HFFc6 (cell line): Measurements from ENCODE around the gene PLXND1. TPM values are rescaled to one million over a fixed set of nuclear protein-coding genes. Genes with fewer than 3 reads are reported as not detected.

Experiments
- DNase-seq: peaks from one replicate; pipeline ENCODE4 v3.0.0-alpha.2; 2018
- H3K27ac Mint-ChIP-seq: 2 replicates; pipeline ENCODE4 v1.8.0; 2020; ENCODE audit warnings: mild to moderate bottlenecking, mixed read lengths
- H3K27me3 Mint-ChIP-seq: 2 replicates; pipeline ENCODE4 v1.8.0; 2021; ENCODE audit warnings: mild to moderate bottlenecking, moderate library complexity, mixed read lengths; ENCODE audit not compliant: insufficient read depth
- H3K36me3 Mint-ChIP-seq: 2 replicates; pipeline ENCODE4 v1.8.0; 2021; ENCODE audit warnings: low read depth, mixed read lengths
- H3K4me1 Mint-ChIP-seq: 2 replicates; pipeline ENCODE4 v1.8.0; 2020; ENCODE audit warnings: low read depth, mixed read lengths
- H3K4me3 Mint-ChIP-seq: 2 replicates; pipeline ENCODE4 v1.8.0; 2020; ENCODE audit warnings: mild to moderate bottlenecking, moderate library complexity, mixed read lengths
- H3K9me3 Mint-ChIP-seq: 2 replicates; pipeline ENCODE4 v1.8.0; 2020; ENCODE audit warnings: mild to moderate bottlenecking, mixed read lengths
- CTCF ChIP-seq: fragments of 200-600 bp; sonication (generic); IDR thresholded peaks from 2 replicates; pipeline ENCODE4 v1.5.0; 2021; ENCODE audit warnings: antibody characterized with exemption, mild to moderate bottlenecking
- total RNA-seq, 6 experiments: library from RNA; stranded (reverse); fragmentation: NEBNext Ultra II Directional; extraction: Animal tissue kit (Norgen Biotek cat#: 25700); gene quantifications; 2 replicates in 1 of 6; 3 replicates in 5 of 6; pipeline ENCODE4 v1.2.3, GENCODE V29; 2021

Gene PLXND1
- total RNA-seq, 6 experiments from 2014 or later = 86.7 to 118 (median 108) TPM

DNA sequence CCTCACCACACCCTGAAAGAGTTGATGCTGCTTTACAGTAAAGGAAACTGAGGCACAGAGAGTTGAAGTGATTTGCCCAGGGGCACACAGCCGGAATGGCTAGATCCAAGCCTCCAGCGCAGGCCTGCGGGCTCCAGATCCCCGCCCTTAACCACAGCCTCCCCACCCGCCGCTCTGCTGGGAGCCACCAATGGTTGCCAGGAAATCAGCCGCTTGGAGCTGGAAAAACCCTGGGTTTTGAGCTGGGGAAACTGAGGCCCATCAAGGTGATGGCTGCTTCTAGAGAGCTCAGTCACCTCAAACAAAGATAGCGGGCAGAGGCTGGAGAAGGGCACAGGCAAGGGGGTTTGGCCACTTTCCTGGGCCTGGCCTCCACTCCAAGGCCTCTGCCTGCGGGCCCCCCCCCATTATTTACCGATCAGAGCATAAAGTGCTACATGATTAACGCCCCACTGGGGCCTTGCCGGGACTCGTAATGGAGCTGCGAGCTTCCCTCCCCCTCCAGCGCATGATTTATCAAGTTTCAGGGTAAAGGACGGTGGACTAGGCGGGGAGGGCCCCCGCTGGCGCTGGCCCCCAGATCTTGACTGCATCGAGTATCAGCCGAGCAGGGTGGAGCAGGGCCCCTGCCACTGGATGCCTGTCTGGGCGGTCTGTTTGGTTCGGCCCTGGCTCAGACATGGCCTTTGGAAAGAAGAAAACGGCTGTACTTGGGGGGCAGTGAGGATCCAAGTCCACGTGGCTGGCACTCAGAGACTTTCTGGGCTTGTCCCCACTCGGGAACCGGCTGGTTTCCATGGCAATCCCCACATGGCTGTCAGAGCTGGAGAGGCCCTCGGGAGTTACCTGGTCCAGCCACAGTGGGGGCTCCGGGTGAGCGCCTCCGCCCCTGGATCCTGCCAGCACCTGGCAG, 9.1 kb downstream of the PLXND1 start:
- DNase-seq = no peak
- H3K27me3 Mint-ChIP-seq = no peaks in the 10 kb centered on the region; the same call in 1 of the 2 replicates
- peak overlapping the region; percentile 74 for H3K4me3 Mint-ChIP-seq
- H3K27ac Mint-ChIP-seq = peak overlapping the region; percentile 97
- H3K9me3 Mint-ChIP-seq = no peaks in the 10 kb centered on the region
- peaks cover 4% of the 10 kb centered on the region; the same call in 1 of the 2 replicates for H3K36me3 Mint-ChIP-seq
- H3K4me1 Mint-ChIP-seq = peaks cover 80% of the 10 kb centered on the region
- no peak for TF ChIP-seq CTCF

DNA sequence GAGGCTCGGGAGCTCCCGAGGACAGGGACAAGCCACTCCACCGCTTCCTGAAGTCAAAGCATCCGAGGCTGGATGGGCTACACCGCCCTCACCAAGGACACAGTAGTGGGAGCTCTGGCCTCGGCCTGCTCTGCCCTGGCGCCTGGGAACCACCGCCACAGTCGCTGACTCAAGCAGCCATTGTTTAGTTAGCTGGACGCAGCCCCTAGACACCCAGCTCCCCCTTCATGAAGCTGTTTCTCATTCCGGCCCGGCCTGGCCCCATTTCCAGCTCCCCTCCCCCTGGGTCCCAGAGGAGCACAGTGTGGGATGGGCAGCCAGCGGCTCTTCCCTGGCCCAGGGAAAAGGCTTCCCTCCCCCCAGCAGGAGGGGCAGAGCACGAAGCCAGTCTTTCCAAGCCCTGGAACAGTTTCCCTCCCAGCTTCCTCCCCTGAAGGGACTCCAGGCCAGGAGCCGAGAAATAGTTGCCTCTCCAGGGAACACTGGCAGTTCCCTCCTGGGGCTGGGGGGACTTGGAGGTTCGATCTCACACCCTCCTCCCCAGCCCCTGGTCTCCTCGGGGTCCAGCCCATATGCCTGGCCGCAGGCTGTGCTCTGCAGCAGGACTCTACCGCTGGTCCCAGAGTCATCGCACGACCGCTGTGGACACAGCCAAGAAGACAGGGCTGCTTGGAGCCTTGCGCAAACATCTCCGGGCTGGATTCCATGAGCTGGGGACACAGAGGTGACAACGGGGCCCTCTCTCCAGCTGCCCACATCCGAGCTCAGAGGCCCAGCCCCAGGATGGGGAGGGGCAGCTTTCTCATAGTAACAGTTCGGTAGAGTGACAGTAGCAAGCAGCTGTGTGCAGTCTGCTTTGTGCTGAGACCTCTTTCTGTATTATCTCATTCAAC, 10.0 kb downstream of the PLXND1 start:
- H3K27ac Mint-ChIP-seq = peak overlapping the region; percentile 97
- no peaks in the 10 kb centered on the region for H3K9me3 Mint-ChIP-seq
- H3K4me3 Mint-ChIP-seq = peak overlapping the region; percentile 74
- peaks cover 4% of the 10 kb centered on the region; the same call in 1 of the 2 replicates for H3K36me3 Mint-ChIP-seq
- peaks cover 80% of the 10 kb centered on the region for H3K4me1 Mint-ChIP-seq
- DNase-seq = peak; percentile 79
- no peaks in the 10 kb centered on the region; the same call in 1 of the 2 replicates for H3K27me3 Mint-ChIP-seq
- TF ChIP-seq CTCF = peak; percentile 9; the same call in 1 of the 2 replicates

DNA sequence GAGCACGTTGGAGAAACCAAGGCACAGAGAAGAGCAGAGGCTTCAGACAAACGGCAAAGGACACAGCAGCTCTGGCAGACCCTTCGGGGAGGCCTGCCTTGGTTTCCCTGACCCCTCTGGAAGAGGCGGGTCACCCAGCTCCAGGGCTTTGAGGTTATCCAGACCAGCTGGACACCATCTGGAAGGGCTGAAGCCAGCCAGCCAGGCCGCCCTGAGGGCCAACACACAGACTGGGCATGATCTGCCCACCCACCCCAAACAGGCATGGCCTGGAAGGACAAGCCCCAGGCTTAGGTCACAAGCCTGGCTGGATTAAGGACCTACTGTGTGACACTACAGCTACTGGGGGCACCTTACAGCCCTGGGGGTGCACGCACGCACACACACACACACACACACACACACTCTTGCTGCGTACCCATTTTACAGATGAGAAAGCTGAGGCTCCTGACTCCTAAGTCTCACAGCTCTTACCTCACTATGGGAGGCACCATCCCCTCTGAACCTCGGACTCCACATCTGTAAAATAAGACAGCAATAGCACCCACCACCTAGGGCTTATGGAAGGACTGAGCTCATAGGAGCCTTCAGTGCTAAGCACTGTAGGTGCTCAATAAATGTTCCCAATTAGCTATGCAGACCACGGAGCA, 10.8 kb downstream of the PLXND1 start:
- Mint-ChIP-seq H3K36me3 (peaks cover 4% of the 10 kb centered on the region; the same call in 1 of the 2 replicates), H3K4me3 (peak overlapping the region; percentile 74), H3K27me3 (no peaks in the 10 kb centered on the region; the same call in 1 of the 2 replicates), H3K9me3 (no peaks in the 10 kb centered on the region), H3K27ac (peak overlapping the region; percentile 97), H3K4me1 (peaks cover 74% of the 10 kb centered on the region)
- DNase-seq = no peak
- TF ChIP-seq CTCF = no peak

GRCh38 chr3:129594907-129595390, 11.5 kb downstream of the PLXND1 start:
- H3K4me1 Mint-ChIP-seq = peaks cover 67% of the 10 kb centered on the region
- peak overlapping the region; percentile 45; the same call in 1 of the 2 replicates for H3K27ac Mint-ChIP-seq
- H3K27me3 Mint-ChIP-seq = no peaks in the 10 kb centered on the region; the same call in 1 of the 2 replicates
- no peaks in the 10 kb centered on the region for H3K9me3 Mint-ChIP-seq
- no peak for DNase-seq
- TF ChIP-seq CTCF = no peak
- H3K4me3 Mint-ChIP-seq = no peak overlapping the region
- peaks cover 4% of the 10 kb centered on the region; the same call in 1 of the 2 replicates for H3K36me3 Mint-ChIP-seq

DNA sequence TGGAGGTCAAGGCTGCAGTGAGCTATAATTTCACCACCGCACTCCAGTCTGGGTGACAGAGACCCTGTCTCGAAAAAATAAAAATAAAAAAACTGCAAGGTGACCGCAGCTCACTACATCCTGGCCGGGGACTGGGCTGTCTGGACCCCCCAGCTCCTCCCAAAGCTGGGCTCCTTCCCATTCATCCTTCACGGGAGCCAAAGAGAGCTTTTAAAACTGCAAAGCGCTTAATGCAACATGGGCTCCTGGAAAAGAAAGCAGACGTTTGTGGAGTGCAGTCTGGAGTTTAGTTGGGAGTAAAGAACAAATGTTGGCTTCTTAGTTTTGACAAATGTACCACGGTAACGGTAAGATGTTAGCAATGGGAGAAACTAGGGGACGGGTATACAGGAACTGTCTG, 12.1 kb downstream of the PLXND1 start:
- TF ChIP-seq CTCF = no peak
- no peak overlapping the region for H3K4me3 Mint-ChIP-seq
- no peaks in the 10 kb centered on the region for H3K9me3 Mint-ChIP-seq
- H3K4me1 Mint-ChIP-seq = peaks cover 62% of the 10 kb centered on the region
- peak overlapping the region; percentile 43; the same call in 1 of the 2 replicates for H3K27ac Mint-ChIP-seq
- no peak for DNase-seq
- no peaks in the 10 kb centered on the region; the same call in 1 of the 2 replicates for H3K27me3 Mint-ChIP-seq
- peaks cover 4% of the 10 kb centered on the region; the same call in 1 of the 2 replicates for H3K36me3 Mint-ChIP-seq
